ENCODE data around the gene ATG14.

DNA sequence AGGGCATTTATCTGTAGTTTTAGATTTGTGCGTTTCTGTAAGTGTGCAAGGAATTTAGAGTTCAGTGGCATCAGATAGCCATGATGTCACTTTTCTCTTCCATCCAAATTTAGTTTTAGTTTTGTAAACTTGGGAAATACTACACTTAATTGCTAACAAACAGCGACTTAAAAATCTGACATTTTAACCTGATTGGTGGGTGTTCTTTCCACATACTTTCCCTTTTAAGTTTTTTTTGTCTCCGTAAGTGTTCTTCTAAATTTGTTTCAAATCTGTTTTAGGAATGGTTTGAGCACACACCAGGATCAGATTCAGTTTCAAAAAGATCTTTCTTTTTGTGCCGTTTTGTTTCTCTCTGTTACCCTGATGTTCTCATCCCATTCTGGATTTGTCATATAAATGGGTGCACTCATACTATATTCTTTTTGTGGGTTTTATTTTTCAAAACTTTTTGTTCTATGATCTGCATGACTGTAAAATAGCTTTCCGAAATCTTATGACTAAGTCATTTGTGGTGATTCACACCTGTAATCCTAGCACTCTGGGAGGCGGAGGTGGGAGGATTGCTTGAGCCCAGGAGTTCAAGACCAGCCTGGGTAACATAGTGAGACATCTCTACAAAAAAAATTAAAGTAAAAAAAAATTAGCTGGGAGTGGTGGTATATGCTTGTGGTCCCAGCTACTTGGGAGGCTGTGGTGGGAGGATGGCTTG is 81.5 kb downstream of the ATG14 start:
- TF ChIP-seq, protein P1, sequence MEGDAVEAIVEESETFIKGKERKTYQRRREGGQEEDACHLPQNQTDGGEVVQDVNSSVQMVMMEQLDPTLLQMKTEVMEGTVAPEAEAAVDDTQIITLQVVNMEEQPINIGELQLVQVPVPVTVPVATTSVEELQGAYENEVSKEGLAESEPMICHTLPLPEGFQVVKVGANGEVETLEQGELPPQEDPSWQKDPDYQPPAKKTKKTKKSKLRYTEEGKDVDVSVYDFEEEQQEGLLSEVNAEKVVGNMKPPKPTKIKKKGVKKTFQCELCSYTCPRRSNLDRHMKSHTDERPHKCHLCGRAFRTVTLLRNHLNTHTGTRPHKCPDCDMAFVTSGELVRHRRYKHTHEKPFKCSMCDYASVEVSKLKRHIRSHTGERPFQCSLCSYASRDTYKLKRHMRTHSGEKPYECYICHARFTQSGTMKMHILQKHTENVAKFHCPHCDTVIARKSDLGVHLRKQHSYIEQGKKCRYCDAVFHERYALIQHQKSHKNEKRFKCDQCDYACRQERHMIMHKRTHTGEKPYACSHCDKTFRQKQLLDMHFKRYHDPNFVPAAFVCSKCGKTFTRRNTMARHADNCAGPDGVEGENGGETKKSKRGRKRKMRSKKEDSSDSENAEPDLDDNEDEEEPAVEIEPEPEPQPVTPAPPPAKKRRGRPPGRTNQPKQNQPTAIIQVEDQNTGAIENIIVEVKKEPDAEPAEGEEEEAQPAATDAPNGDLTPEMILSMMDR (conservative IDR thresholded peaks at IDR 0.05) = no peak
- no peak for TF ChIP-seq ZFX (IDR thresholded peaks at IDR 0.05)
